CD4-positive, alpha-beta memory T cell (primary cell): ENCODE results near the gene GRID2. TPM values are rescaled to one million over a fixed set of nuclear protein-coding genes. Genes with fewer than 3 reads are reported as not detected.

Source experiments
- CTCF ChIA-PET: fragments of 350-600 bp; sonication (Branson Sonifier 250); formaldehyde crosslinking; loops from one replicate; lab custom pipeline; 2021; ENCODE audit warnings: inconsistent platforms; ENCODE audit not compliant: partially characterized antibody; lab: Charles Lee
- POLR2A ChIA-PET: fragments of 350-600 bp; sonication (Branson Sonifier 250); formaldehyde crosslinking; loops from one replicate; lab custom pipeline; 2021; ENCODE audit not compliant: partially characterized antibody; lab: Charles Lee
- DNase-seq, 5 donors: peaks; one replicate each; pipeline versions ENCODE4 v3.0.0 to v3.0.0-alpha.2; 2020 to 2022; ENCODE audit warnings: mixed read lengths in 1 of 5
- H3K27ac ChIP-seq: one replicate; pipeline ENCODE4 v1.7.0; 2013; ENCODE audit warnings: low read depth, low read length
- H3K27me3 ChIP-seq: 2 replicates; pipeline ENCODE4 v1.7.0; 2013; ENCODE audit warnings: mild to moderate bottlenecking, low read length, moderate library complexity; ENCODE audit not compliant: insufficient read depth
- H3K36me3 ChIP-seq: 2 replicates; pipeline ENCODE4 v1.7.0; 2013; ENCODE audit warnings: mild to moderate bottlenecking, low read length, moderate library complexity; ENCODE audit not compliant: insufficient read depth
- H3K4me1 ChIP-seq: 2 replicates; pipeline ENCODE4 v1.7.0; 2013; ENCODE audit warnings: mild to moderate bottlenecking, low read length, moderate library complexity; ENCODE audit not compliant: insufficient read depth
- H3K4me3 ChIP-seq, 2 donors: one replicate each; pipeline ENCODE4 v1.7.0; 2013; ENCODE audit warnings: low read length in 2 of 2, mild to moderate bottlenecking in 1 of 2
- H3K9me3 ChIP-seq, 2 donors: one replicate each; pipeline ENCODE4 v1.7.0; 2013; ENCODE audit warnings: low read length in 2 of 2, control low read depth in 1 of 2; ENCODE audit not compliant: control insufficient read depth in 1 of 2
- H3K27ac Mint-ChIP-seq, 7 donors: one replicate each; pipeline ENCODE4 v1.8.0; 2020 to 2021; ENCODE audit warnings: mixed read lengths in 7 of 7, mild to moderate bottlenecking in 6 of 7, inconsistent platforms in 3 of 7, moderate library complexity in 3 of 7
- H3K27me3 Mint-ChIP-seq, 2 donors: one replicate each; pipeline ENCODE4 v1.8.0; 2020 to 2021; ENCODE audit warnings: mixed read lengths in 2 of 2
- H3K36me3 Mint-ChIP-seq, 2 donors: one replicate each; pipeline ENCODE4 v1.8.0; 2020 to 2021; ENCODE audit warnings: mixed read lengths in 2 of 2, inconsistent platforms in 1 of 2, mild to moderate bottlenecking in 1 of 2
- H3K4me1 Mint-ChIP-seq, 4 donors: one replicate each; pipeline ENCODE4 v1.8.0; 2020 to 2021; ENCODE audit warnings: mixed read lengths in 4 of 4, mild to moderate bottlenecking in 1 of 4
- H3K4me3 Mint-ChIP-seq, 8 donors: one replicate each; pipeline ENCODE4 v1.8.0; 2020 to 2021; ENCODE audit warnings: mixed read lengths in 8 of 8, mild to moderate bottlenecking in 7 of 8, moderate library complexity in 6 of 8, inconsistent platforms in 3 of 8
- H3K9me3 Mint-ChIP-seq, 8 donors: one replicate each; pipeline ENCODE4 v1.8.0; 2020 to 2021; ENCODE audit warnings: mixed read lengths in 8 of 8, mild to moderate bottlenecking in 5 of 8, inconsistent platforms in 3 of 8, moderate library complexity in 1 of 8
- intact Hi-C: fragments of 100-400 bp; cut with micrococcal nuclease; formaldehyde crosslinking; loops from one replicate; pipeline ENCODE4 v1.15.1; 2023
- polyA plus RNA-seq, 2 donors: library from polyadenylated mRNA; unstranded; fragments of 300-500 nt; fragmentation: Illumina TruSeq; gene quantifications; one replicate each; pipeline ENCODE4 v1.2.3, GENCODE V29; 2021
- total RNA-seq, 2 experiments: library from RNA; stranded (reverse); gene quantifications; one replicate each; pipeline ENCODE4 v1.2.3, GENCODE V29; 2021

The GRID2 gene
- total and polyA plus RNA-seq, 4 experiments from 2014 or later, result not detected

DNA sequence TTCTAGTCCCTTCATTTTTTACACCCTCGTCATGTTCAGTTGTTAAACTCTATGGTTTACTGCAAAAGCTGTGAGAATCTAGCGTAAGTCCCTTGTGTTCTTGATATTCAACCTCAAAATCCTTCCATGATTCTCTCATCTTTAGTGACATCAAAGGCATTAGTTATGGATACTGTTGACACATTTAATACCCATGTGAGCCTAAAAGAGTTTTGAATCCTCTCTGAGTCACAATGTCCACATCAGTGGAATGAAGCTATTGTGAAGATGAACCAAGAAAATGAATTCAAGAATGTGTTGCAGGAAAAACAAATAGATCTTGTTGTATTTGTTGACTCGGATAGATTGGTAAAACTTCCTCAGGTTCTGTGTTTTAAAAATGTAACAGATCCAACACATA, 1130.1 kb downstream of the GRID2 start:
- no peaks in the 10 kb centered on the region for H3K36me3 Mint-ChIP-seq
- no peaks in the 10 kb centered on the region for H3K27me3 ChIP-seq
- POLR2A ChIA-PET, result no interaction called here
- no peak overlapping the region for H3K4me3 Mint-ChIP-seq
- H3K4me1 ChIP-seq, result no peaks in the 10 kb centered on the region
- CTCF ChIA-PET, result no interaction called here
- intact Hi-C loops, result no loop called here
- no peak for DNase-seq
- no peak overlapping the region for H3K4me3 ChIP-seq
- H3K9me3 Mint-ChIP-seq, result peaks cover 0 to 11% (median 2%) of the 10 kb centered on the region in 8 donors
- no peaks in the 10 kb centered on the region for H3K9me3 ChIP-seq
- H3K4me1 Mint-ChIP-seq, result no peaks in the 10 kb centered on the region
- no peaks in the 10 kb centered on the region for H3K27me3 Mint-ChIP-seq
- H3K27ac ChIP-seq, result no peak overlapping the region
- H3K27ac Mint-ChIP-seq, result no peak overlapping the region
- no peaks in the 10 kb centered on the region for H3K36me3 ChIP-seq

DNA sequence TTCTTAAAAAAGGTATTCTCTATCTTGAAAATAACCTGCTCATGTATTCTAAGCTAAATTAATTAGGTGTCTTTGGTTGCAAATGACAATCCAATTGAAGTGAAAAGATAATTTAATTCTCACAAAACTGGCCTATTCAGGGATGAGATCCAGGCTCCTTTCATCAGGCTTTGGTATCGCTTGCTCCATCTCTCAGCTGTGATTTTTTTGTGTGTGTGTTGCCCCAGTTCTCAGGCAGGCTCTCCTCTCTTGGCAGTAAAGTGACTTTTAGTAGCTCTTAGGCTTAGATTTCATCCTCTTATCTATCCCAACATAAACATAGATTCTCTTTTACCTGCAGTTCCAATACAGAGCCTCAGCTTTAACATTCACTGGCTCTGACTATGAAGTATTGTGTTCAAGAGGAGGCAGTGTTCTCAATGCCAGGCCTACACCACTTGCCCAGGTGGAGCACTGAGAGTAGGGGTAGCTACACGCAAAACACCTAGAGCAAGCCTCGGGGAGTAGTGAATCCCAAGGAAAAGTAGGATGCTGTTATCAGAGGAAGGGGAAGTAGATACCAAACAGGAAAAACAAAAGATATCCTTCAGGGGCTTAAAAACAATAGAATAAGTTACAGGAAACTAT, 1132.3 kb downstream of the GRID2 start:
- intact Hi-C loops, result no loop called here
- POLR2A ChIA-PET, result no interaction called here
- Mint-ChIP-seq H3K36me3 (no peaks in the 10 kb centered on the region), H3K27ac (no peak overlapping the region), H3K4me3 (no peak overlapping the region), H3K27me3 (no peaks in the 10 kb centered on the region), H3K9me3 (peaks cover 0 to 19% (median 6%) of the 10 kb centered on the region in 8 donors), H3K4me1 (no peaks in the 10 kb centered on the region)
- Histone ChIP-seq H3K27me3 (no peaks in the 10 kb centered on the region), H3K27ac (no peak overlapping the region), H3K36me3 (no peaks in the 10 kb centered on the region), H3K4me3 (no peak overlapping the region), H3K9me3 (no peaks in the 10 kb centered on the region), H3K4me1 (no peaks in the 10 kb centered on the region)
- no peak for DNase-seq
- CTCF ChIA-PET, result no interaction called here

DNA sequence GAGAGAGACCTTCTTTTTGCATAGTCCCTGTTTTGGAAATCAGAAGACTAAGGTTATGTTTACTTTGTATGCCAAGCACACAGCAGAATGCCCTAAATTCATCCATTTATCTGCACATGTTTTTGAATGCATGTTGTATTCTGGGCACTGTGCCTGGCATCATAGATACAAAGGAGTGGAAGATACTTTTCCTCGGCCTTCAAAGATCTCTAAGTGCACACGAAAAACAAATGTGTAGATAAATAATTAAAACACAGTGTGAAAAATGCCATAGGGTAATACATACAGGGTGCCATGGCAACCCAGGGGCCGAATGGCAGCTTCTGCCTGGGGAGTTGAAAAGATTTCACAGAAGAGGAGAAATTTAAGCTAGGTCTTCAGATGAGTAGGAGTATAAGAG, 1134.2 kb downstream of the GRID2 start:
- Histone ChIP-seq H3K4me3 (no peak overlapping the region), H3K27me3 (no peaks in the 10 kb centered on the region), H3K36me3 (no peaks in the 10 kb centered on the region), H3K9me3 (no peaks in the 10 kb centered on the region), H3K4me1 (no peaks in the 10 kb centered on the region), H3K27ac (no peak overlapping the region)
- intact Hi-C loops, result no loop called here
- DNase-seq, result no peak
- Mint-ChIP-seq H3K9me3 (peaks cover 0 to 19% (median 6%) of the 10 kb centered on the region in 8 donors), H3K27me3 (no peaks in the 10 kb centered on the region), H3K4me1 (no peaks in the 10 kb centered on the region), H3K27ac (no peak overlapping the region), H3K36me3 (no peaks in the 10 kb centered on the region), H3K4me3 (no peak overlapping the region)
- POLR2A ChIA-PET, result no interaction called here
- CTCF ChIA-PET, result no interaction called here

DNA sequence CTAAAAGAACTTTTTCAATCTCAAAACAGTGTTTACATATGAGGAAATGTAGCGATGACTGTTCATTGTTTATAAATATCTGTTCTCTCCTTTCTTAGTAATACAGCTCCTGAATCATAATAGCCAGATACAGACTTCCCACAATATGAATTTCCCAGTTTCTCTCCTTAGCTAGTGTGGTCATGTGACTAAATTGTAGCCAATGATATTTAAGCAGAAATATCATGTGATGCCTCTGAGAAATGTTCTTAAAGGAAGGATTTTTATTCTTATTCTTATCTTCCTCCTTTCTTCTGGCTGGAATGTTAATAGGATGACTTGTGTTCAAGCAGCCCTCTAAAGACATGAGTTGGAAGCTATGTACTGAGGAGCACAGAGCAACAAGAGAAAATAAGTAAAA, 1141.1 kb downstream of the GRID2 start:
- Histone ChIP-seq H3K27me3 (no peaks in the 10 kb centered on the region), H3K4me3 (no peak overlapping the region), H3K4me1 (no peaks in the 10 kb centered on the region), H3K36me3 (no peaks in the 10 kb centered on the region), H3K9me3 (no peaks in the 10 kb centered on the region), H3K27ac (no peak overlapping the region)
- peaks cover 0 to 11% (median 2%) of the 10 kb centered on the region in 8 donors for H3K9me3 Mint-ChIP-seq
- H3K36me3 Mint-ChIP-seq, result no peaks in the 10 kb centered on the region
- H3K27ac Mint-ChIP-seq, result no peak overlapping the region
- no peak overlapping the region for H3K4me3 Mint-ChIP-seq
- no peaks in the 10 kb centered on the region for H3K27me3 Mint-ChIP-seq
- CTCF ChIA-PET, result no interaction called here
- intact Hi-C loops, result no loop called here
- no peak for DNase-seq
- POLR2A ChIA-PET, result no interaction called here
- H3K4me1 Mint-ChIP-seq, result no peaks in the 10 kb centered on the region

DNA sequence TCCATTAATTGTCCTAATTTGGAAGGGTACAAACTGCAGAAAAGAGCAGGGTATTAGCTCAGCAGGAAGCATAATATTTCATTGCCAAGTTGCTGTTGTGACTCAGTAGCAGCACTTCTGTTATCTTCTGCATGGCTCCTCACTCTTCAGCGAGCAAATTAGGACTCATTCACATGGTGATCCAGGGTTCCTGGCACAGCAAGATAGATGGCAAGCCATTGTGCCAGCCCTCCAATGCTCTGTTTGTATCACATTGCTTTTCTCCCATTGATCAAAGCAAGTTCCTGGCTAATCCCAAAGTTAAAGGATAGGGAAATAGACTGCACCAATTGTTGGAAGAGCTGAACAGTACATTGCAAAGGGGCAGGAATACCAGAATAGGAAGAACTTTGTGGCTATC, 1142.3 kb downstream of the GRID2 start:
- no peak for DNase-seq
- Histone ChIP-seq H3K9me3 (no peaks in the 10 kb centered on the region), H3K36me3 (no peaks in the 10 kb centered on the region), H3K4me3 (no peak overlapping the region), H3K4me1 (no peaks in the 10 kb centered on the region), H3K27me3 (no peaks in the 10 kb centered on the region), H3K27ac (no peak overlapping the region)
- Mint-ChIP-seq H3K4me1 (no peaks in the 10 kb centered on the region), H3K36me3 (no peaks in the 10 kb centered on the region), H3K27ac (no peak overlapping the region), H3K4me3 (no peak overlapping the region), H3K27me3 (no peaks in the 10 kb centered on the region), H3K9me3 (peaks cover 0 to 7% (median 2%) of the 10 kb centered on the region in 8 donors)
- ChIA-PET CTCF (no interaction called here), POLR2A (no interaction called here)
- intact Hi-C loops, result no loop called here

DNA sequence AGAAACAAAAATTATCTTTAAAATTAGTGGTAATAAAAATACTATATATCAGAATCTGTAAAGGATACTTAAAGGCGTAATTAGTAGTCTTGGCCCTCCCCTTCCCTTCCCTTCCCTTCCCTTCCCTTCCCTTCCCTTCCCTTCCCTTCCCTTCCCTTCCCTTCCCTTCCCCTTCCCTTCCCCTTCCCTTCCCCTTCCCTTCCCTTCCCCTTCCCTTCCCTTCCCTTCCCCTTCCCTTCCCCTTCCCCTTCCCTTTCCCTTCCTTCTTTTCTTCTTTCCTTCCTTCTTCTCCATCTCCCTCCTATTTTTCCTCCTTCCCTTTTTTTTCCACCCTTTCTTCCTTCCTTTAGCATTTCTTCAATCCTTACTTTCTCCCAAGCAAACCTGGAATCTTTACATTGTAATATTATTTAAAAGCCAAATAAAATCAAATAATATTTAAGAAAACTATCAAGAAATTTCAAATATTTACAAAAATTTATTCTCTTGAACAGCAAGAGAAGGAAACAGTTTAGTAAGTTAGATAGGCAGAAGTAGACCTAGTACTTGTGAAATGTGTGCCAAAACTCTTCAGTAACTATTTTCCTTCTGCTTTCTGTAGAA, 1145.0 kb downstream of the GRID2 start:
- DNase-seq, result no peak
- intact Hi-C loops, result no loop called here
- Histone ChIP-seq H3K27me3 (no peaks in the 10 kb centered on the region), H3K27ac (no peak overlapping the region), H3K36me3 (no peaks in the 10 kb centered on the region), H3K4me1 (no peaks in the 10 kb centered on the region), H3K4me3 (no peak overlapping the region), H3K9me3 (no peaks in the 10 kb centered on the region)
- H3K36me3 Mint-ChIP-seq, result no peaks in the 10 kb centered on the region
- ChIA-PET CTCF (no interaction called here), POLR2A (no interaction called here)
- no peak overlapping the region for H3K27ac Mint-ChIP-seq
- H3K4me3 Mint-ChIP-seq, result no peak overlapping the region
- H3K4me1 Mint-ChIP-seq, result no peaks in the 10 kb centered on the region
- H3K27me3 Mint-ChIP-seq, result no peaks in the 10 kb centered on the region
- H3K9me3 Mint-ChIP-seq, result peaks cover 0 to 7% (median 2%) of the 10 kb centered on the region in 8 donors

DNA sequence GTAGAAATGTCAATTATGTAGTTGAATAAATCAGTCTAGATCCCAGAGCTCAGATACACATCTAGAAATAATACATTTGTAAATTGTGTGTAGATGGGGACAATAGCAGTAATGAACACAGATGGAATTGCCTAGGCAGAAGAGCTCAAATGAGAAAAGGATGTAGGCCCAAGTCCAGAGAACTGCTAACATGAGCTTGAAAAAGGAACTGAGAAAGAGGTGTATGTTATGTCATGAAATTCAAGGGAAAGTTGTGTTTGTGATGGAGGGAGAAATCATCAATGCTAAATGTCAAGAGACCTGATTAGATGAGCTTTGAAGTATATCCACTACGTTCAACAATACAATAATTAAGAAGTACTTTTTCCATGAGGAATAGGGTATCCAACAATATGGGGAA, 1148.2 kb downstream of the GRID2 start:
- POLR2A ChIA-PET, result no interaction called here
- peaks cover 0 to 3% (median under 1%) of the 10 kb centered on the region in 8 donors for H3K9me3 Mint-ChIP-seq

More for the DNA sequence above, 1148.2 kb downstream of the GRID2 start:
- no peak overlapping the region for H3K27ac Mint-ChIP-seq
- DNase-seq, result no peak
- H3K4me3 ChIP-seq, result no peak overlapping the region
- no peak overlapping the region for H3K4me3 Mint-ChIP-seq
- no peaks in the 10 kb centered on the region for H3K4me1 ChIP-seq
- intact Hi-C loops, result no loop called here
- no peaks in the 10 kb centered on the region for H3K27me3 ChIP-seq
- H3K36me3 Mint-ChIP-seq, result no peaks in the 10 kb centered on the region
- H3K4me1 Mint-ChIP-seq, result no peaks in the 10 kb centered on the region
- no peaks in the 10 kb centered on the region for H3K36me3 ChIP-seq
- CTCF ChIA-PET, result no interaction called here
- H3K27ac ChIP-seq, result no peak overlapping the region
- no peaks in the 10 kb centered on the region for H3K9me3 ChIP-seq
- no peaks in the 10 kb centered on the region for H3K27me3 Mint-ChIP-seq
